Neural cell (in vitro differentiated cells): ENCODE data around the gene ABCC8. TPM values are rescaled to one million over a fixed set of nuclear protein-coding genes. Genes with fewer than 3 reads are reported as not detected.

Experiments used
- H2AFZ ChIP-seq: fragments of 200-600, 300-800 bp; sonication (generic), shearing (Covaris generic); 2 replicates; pipeline ENCODE4 v1.6.0; 2014; ENCODE audit warnings: low read depth, mild to moderate bottlenecking, antibody characterized with exemption, low read length, moderate library complexity
- H3F3A ChIP-seq: fragments of 200-600 bp; shearing (Covaris generic); 2 replicates; pipeline ENCODE4 v1.6.1; 2016; ENCODE audit warnings: mild to moderate bottlenecking, moderate library complexity, mixed read lengths, antibody characterized with exemption, low read length; ENCODE audit not compliant: insufficient read depth, poor library complexity, severe bottlenecking
- H3K27ac ChIP-seq: fragments of 200-600, 300-800 bp; sonication (generic), shearing (Covaris generic); 2 replicates; pipeline ENCODE4 v1.5.1; 2014; ENCODE audit warnings: mild to moderate bottlenecking, low read length, moderate library complexity
- H3K27me3 ChIP-seq: fragments of 300-800, 200-600 bp; sonication (generic), shearing (Covaris generic); 2 replicates; pipeline ENCODE4 v1.6.0; 2014; ENCODE audit warnings: mild to moderate bottlenecking, low read depth, low read length, moderate library complexity; ENCODE audit not compliant: insufficient read depth
- H3K36me3 ChIP-seq: fragments of 300-800, 200-600 bp; sonication (generic), shearing (Covaris generic); 2 replicates; pipeline ENCODE4 v1.5.1; 2014; ENCODE audit warnings: mild to moderate bottlenecking, antibody characterized with exemption, low read length, moderate library complexity; ENCODE audit not compliant: insufficient read depth
- H3K4me2 ChIP-seq: fragments of 300-800, 200-600 bp; sonication (generic), shearing (Covaris generic); 2 replicates; pipeline ENCODE4 v1.6.0; 2014; ENCODE audit warnings: mild to moderate bottlenecking, low read length
- H3K4me3 ChIP-seq: fragments of 300-800, 200-600 bp; sonication (generic), shearing (Covaris generic); 2 replicates; pipeline ENCODE4 v1.5.1; 2014; ENCODE audit warnings: mild to moderate bottlenecking, low read length, moderate library complexity
- H3K79me2 ChIP-seq: fragments of 200-600 bp; shearing (Covaris generic); replicated peaks from 2 replicates; pipeline ENCODE4 v1.6.0; 2014; ENCODE audit warnings: mild to moderate bottlenecking, low read length, moderate library complexity; ENCODE audit not compliant: insufficient read depth
- H3K9ac ChIP-seq: fragments of 300-800, 200-600 bp; sonication (generic), shearing (Covaris generic); 2 replicates; pipeline ENCODE4 v1.6.1; 2016; ENCODE audit warnings: mild to moderate bottlenecking, low read length, mixed read lengths
- H3K9me2 ChIP-seq: fragments of 200-600 bp; shearing (Covaris generic); 2 replicates; pipeline ENCODE4 v1.6.1; 2016; ENCODE audit warnings: mild to moderate bottlenecking, low read length, mixed read lengths; ENCODE audit not compliant: insufficient read depth
- H3K9me3 ChIP-seq: fragments of 200-600, 300-800 bp; sonication (generic), shearing (Covaris generic); 2 replicates; pipeline ENCODE4 v1.6.1; 2016; ENCODE audit warnings: mild to moderate bottlenecking, mixed run types, low read length, moderate library complexity, mixed read lengths
- H4K20me1 ChIP-seq: fragments of 200-600 bp; shearing (Covaris generic); 2 replicates; pipeline ENCODE4 v1.6.1; 2016; ENCODE audit warnings: mild to moderate bottlenecking, mixed run types; ENCODE audit not compliant: insufficient read depth
- CTCF ChIP-seq: fragments of 450-650 bp; IDR thresholded peaks from 2 replicates; pipeline ENCODE4 v1.5.1; 2014; ENCODE audit warnings: antibody characterized with exemption, mild to moderate bottlenecking, moderate library complexity; ENCODE audit not compliant: poor library complexity, severe bottlenecking
- EP300 ChIP-seq: fragments of 450-650 bp; conservative IDR thresholded peaks from 2 replicates; pipeline ENCODE4 v1.6.1; 2014; ENCODE audit warnings: antibody characterized with exemption, mild to moderate bottlenecking, moderate library complexity; ENCODE audit not compliant: poor library complexity, severe bottlenecking
- EZH2 ChIP-seq: fragments of 200-600, 300-800 bp; shearing (Covaris generic), sonication (generic); IDR thresholded peaks from 2 replicates; pipeline ENCODE4 v1.6.1; 2014; ENCODE audit warnings: antibody characterized with exemption, low read length, borderline replicate concordance, mild to moderate bottlenecking; ENCODE audit not compliant: insufficient read depth, poor library complexity, severe bottlenecking
- MXI1 ChIP-seq: fragments of 450-650 bp; conservative IDR thresholded peaks from 2 replicates; pipeline ENCODE4 v1.6.1; 2014; ENCODE audit warnings: antibody characterized with exemption, mild to moderate bottlenecking; ENCODE audit not compliant: poor library complexity, severe bottlenecking
- POLR2AphosphoS5 ChIP-seq: IDR thresholded peaks from 2 replicates; pipeline ENCODE4 v1.6.1; 2012
- RAD21 ChIP-seq: fragments of 450-650 bp; conservative IDR thresholded peaks from 2 replicates; pipeline ENCODE4 v1.6.1; 2014; ENCODE audit warnings: antibody characterized with exemption, mild to moderate bottlenecking, moderate library complexity
- REST ChIP-seq: IDR thresholded peaks from 2 replicates; pipeline ENCODE4 v1.6.1; 2012; ENCODE audit warnings: borderline replicate concordance
- SMC3 ChIP-seq: fragments of 450-650 bp; conservative IDR thresholded peaks from 2 replicates; pipeline ENCODE4 v1.6.1; 2014; ENCODE audit warnings: antibody characterized with exemption, mild to moderate bottlenecking, moderate library complexity; ENCODE audit not compliant: poor library complexity
- TAF1 ChIP-seq: IDR thresholded peaks from 2 replicates; pipeline ENCODE4 v1.6.1; 2012; ENCODE audit warnings: low read depth
- polyA plus RNA-seq: library from polyadenylated mRNA; depleted of rRNA; stranded (reverse); fragments of >200 nt; gene quantifications from 2 replicates; pipeline ENCODE4 v1.2.3, GENCODE V29; 2014

ABCC8 gene
- polyA plus RNA-seq, 1 donor from 2014 or later = 13.2 TPM

- H3F3A ChIP-seq = no peaks in the 10 kb centered on the region
- H3K4me2 ChIP-seq = no peak overlapping the region
- H3K4me3 ChIP-seq = no peak overlapping the region
- no peaks in the 10 kb centered on the region for H3K36me3 ChIP-seq
- H3K79me2 ChIP-seq = no peaks in the 10 kb centered on the region
- no peak overlapping the region for H3K27ac ChIP-seq
- no peak overlapping the region for H2AFZ ChIP-seq
- H3K9me3 ChIP-seq = no peaks in the 10 kb centered on the region
- no peak for TF ChIP-seq SMC3
- TF ChIP-seq MXI1 = no peak
- TF ChIP-seq POLR2AphosphoS5 = no peak
- no peak for TF ChIP-seq EZH2
- TF ChIP-seq RAD21 = no peak
- no peak for TF ChIP-seq REST
- TF ChIP-seq CTCF = no peak
- no peak for TF ChIP-seq EP300
- no peak for TF ChIP-seq TAF1
- H4K20me1 ChIP-seq = no peaks in the 10 kb centered on the region
- H3K27me3 ChIP-seq = no peaks in the 10 kb centered on the region
- no peaks in the 10 kb centered on the region for H3K9me2 ChIP-seq
- H3K9ac ChIP-seq = no peak overlapping the region
Measured at GRCh38 chr11:17449158-17449557, 27.5 kb downstream of the ABCC8 start.

- H3F3A ChIP-seq = no peaks in the 10 kb centered on the region
- no peak overlapping the region for H3K9ac ChIP-seq
- no peaks in the 10 kb centered on the region for H3K9me3 ChIP-seq
- H2AFZ ChIP-seq = no peak overlapping the region
- no peaks in the 10 kb centered on the region for H3K9me2 ChIP-seq
- H4K20me1 ChIP-seq = no peaks in the 10 kb centered on the region
- TF ChIP-seq RAD21 (no peak), EZH2 (no peak), CTCF (no peak), POLR2AphosphoS5 (no peak), EP300 (no peak), TAF1 (no peak), REST (no peak), SMC3 (no peak), MXI1 (no peak)
- no peaks in the 10 kb centered on the region for H3K36me3 ChIP-seq
- H3K4me3 ChIP-seq = no peak overlapping the region
- H3K4me2 ChIP-seq = no peak overlapping the region
- no peaks in the 10 kb centered on the region for H3K27me3 ChIP-seq
- H3K27ac ChIP-seq = no peak overlapping the region
- H3K79me2 ChIP-seq = no peaks in the 10 kb centered on the region
Measured at GRCh38 chr11:17446482-17446881, 30.2 kb downstream of the ABCC8 start.
